ENCODE results near the gene EEF1G. TPM values are rescaled to one million over a fixed set of nuclear protein-coding genes. Genes with fewer than 3 reads are reported as not detected.

Gene EEF1G
- total RNA-seq, 1 donor from 2014 or later, result 2,583 TPM

DNA sequence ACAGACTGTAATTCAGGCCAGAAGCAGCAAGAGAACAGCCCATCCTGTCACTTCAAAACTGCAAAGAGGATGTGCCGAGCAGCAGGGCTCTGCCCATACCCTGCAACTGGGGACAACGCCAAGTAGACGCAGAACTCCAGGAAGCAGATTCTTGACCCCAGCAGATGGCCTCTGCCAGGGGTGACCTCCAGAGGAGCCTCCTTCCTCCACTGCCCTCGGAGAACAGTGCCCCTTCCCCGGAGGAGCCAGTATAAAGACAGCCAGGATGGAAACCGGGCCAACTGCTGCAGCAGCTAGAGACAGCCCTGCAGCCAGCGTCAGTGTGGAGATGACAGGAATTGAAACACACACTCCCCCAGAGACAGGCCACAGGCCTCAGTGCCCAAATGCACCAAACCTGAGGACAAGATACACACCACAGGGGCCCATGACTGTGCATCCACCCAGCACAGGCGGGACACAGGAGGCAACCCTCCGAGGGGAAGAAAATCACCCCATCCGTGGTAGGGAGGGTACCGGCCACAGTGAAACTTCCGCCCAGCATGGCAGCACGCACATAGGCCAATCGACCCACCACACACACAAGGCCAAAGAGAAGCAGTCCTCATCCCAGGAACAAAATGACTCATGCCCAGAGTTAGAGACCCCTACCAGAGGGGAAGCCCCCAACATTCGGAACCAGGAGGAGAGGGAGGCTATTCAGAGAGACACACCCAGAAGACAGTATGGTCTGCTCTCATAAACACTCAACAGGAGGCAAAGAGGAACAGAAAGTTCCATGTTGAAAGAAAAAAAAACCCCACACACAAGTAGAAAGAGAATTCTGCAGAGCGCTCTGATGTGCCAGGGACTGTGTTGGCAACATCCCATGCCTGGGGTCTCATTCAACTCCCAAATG is 32.6 kb downstream of the EEF1G start:
- DNase-seq (ENCODE audit: low read depth), result no peak
- H3K4me3 ChIP-seq (ENCODE audit: low read depth, low read length), result no peak overlapping the region
- H3K36me3 ChIP-seq (ENCODE audit: control insufficient read depth, insufficient read depth, low read length), result peaks cover under 1% of the 10 kb centered on the region
- no peaks in the 10 kb centered on the region for H3K27me3 ChIP-seq (ENCODE audit: control insufficient read depth, insufficient read depth, low read length)
- TF ChIP-seq, protein P1, sequence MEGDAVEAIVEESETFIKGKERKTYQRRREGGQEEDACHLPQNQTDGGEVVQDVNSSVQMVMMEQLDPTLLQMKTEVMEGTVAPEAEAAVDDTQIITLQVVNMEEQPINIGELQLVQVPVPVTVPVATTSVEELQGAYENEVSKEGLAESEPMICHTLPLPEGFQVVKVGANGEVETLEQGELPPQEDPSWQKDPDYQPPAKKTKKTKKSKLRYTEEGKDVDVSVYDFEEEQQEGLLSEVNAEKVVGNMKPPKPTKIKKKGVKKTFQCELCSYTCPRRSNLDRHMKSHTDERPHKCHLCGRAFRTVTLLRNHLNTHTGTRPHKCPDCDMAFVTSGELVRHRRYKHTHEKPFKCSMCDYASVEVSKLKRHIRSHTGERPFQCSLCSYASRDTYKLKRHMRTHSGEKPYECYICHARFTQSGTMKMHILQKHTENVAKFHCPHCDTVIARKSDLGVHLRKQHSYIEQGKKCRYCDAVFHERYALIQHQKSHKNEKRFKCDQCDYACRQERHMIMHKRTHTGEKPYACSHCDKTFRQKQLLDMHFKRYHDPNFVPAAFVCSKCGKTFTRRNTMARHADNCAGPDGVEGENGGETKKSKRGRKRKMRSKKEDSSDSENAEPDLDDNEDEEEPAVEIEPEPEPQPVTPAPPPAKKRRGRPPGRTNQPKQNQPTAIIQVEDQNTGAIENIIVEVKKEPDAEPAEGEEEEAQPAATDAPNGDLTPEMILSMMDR (IDR thresholded peaks at IDR 0.05; ENCODE audit: insufficient read depth, low read length, poor library complexity, severe bottlenecking), result no peak

DNA sequence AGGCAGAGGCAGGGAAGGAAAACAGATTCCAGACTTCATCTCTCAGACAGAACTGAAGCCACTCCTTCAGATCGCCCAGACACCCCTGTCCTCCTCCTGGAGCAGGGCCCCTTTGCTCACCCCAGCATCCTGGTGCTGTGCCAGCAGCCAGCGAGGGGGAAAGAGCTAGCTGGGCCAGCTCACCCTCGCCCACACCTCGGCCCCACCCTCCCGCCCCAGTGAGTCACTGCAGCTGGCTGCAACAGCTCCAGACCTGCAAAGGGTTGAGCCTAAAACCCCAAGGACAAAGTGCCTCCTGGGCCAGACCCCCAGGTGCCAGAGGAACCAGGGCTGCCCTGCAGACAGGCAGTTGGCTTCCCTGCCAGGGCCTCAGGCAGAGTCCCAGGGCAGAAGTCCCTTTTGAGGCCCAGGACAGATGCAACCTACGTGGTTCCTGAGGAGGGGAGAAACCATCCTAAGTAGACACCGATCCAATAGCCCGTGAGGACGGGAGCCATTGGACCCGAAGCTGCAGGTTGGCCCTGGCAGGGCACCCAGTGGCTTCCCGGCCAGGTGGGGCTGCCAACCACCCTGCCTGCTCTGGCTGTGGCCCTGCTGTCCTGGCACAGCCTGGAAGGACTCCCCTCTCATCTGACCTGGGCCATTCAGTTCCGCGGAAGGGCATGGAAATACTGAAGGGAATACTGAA is 34.3 kb downstream of the EEF1G start:
- TF ChIP-seq, protein P1 (IDR thresholded peaks at IDR 0.05; ENCODE audit: insufficient read depth, low read length, poor library complexity, severe bottlenecking), result no peak
- Histone ChIP-seq H3K4me3 (ENCODE audit: low read depth, low read length) (no peak overlapping the region), H3K27me3 (ENCODE audit: control insufficient read depth, insufficient read depth, low read length) (no peaks in the 10 kb centered on the region), H3K36me3 (ENCODE audit: control insufficient read depth, insufficient read depth, low read length) (peaks cover 4% of the 10 kb centered on the region)
- DNase-seq (ENCODE audit: low read depth), result peak; percentile 73

DNA sequence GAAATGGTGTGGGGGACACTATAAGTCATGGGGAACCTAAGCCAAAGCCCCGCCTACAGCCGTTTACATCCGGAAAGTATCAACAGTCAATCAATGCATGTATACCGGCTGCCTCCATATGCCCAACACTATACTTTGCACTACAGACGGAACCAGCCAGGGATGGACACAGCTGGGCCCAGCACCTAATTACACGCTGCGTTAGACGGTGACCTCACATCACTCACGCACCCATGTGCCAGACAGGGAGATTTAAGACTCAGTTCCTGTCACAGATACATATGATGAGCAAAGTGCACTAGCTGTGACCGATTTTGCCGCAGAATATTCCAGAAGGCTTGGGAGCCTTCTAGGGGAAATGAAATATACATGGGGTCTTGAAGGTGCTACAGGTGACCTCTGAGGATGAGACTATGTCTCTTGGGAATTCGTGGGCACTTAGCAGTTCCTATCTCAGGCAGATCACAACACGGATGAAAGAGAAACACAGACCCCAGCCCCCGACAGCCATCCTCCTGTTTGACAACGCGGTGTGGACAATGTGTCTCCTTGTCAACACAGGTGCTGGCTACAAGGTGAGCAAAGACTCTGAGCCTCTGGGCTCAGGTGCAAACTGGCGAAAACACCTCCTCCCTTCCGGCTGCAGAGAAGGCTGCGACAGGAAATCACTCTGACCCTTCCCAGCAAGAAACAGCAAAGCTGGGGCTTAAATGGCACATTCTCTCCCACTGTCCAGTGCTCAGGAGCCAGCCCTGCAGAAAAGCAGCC is 35.0 kb downstream of the EEF1G start:
- no peak for DNase-seq (ENCODE audit: low read depth)
- Histone ChIP-seq H3K4me3 (ENCODE audit: low read depth, low read length) (no peak overlapping the region), H3K36me3 (ENCODE audit: control insufficient read depth, insufficient read depth, low read length) (peaks cover 6% of the 10 kb centered on the region)

DNA sequence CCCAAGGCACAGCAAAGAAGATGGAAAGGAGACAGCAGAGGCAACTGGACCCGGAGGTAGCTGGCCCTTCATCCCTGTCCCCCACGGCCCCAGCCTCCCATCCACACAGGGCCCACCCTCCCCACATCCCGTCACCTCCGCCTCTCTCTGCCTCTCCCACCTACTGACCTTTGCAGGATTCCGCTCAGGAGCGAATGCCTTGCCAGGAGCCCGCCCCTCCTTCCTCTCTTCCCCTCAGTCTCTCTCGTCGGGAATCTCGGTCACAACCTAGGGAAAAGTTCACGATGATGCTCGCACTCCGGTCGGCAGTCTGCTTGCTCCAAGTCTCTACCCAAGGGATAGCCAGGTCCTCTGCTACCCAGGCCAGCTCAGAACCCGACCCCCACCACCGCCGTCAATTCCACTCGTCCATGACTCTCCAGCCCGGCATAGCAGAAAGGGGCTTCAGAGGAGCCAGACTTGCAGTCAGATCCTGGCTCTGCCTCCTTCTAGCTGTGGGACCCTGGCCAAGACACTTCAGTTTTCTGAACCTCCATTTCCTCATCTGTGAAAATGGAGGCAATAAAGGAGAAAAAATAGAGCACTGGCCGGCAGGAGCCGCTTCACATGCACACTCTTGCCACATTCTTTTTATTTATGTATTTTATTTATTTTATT is 37.3 kb downstream of the EEF1G start:
- no peak overlapping the region for H3K4me3 ChIP-seq (ENCODE audit: low read depth, low read length)
- no peak for DNase-seq (ENCODE audit: low read depth)
- H3K36me3 ChIP-seq (ENCODE audit: control insufficient read depth, insufficient read depth, low read length), result peaks cover 11% of the 10 kb centered on the region
- TF ChIP-seq, protein P1 (IDR thresholded peaks at IDR 0.05; ENCODE audit: insufficient read depth, low read length, poor library complexity, severe bottlenecking), result no peak
- H3K27me3 ChIP-seq (ENCODE audit: control insufficient read depth, insufficient read depth, low read length), result no peaks in the 10 kb centered on the region

More for the DNA sequence above, 35.0 kb downstream of the EEF1G start:
- TF ChIP-seq, protein P1 (IDR thresholded peaks at IDR 0.05; ENCODE audit: insufficient read depth, low read length, poor library complexity, severe bottlenecking), result no peak
- H3K27me3 ChIP-seq (ENCODE audit: control insufficient read depth, insufficient read depth, low read length), result no peaks in the 10 kb centered on the region

DNA sequence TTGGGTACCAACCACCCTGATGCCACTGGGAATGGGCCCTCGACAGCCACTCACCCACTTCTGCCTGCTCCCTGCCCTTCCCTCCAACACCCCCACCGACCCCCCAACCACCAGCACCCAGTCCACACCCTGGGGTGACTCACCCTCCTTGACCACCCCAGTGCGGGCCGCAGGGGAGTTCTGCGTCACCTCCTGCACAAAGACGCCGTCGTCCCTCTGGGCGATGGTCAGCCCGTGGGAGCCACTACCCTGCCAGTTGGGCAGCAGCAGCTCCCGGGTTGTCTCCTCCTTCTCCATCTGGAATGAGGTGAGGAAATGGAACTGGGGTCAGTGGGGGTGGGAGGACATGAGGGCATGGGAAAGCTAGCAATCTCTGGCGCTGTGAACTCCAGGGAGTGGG is 37.9 kb downstream of the EEF1G start:
- H3K36me3 ChIP-seq (ENCODE audit: control insufficient read depth, insufficient read depth, low read length), result peaks cover 11% of the 10 kb centered on the region
- TF ChIP-seq, protein P1 (IDR thresholded peaks at IDR 0.05; ENCODE audit: insufficient read depth, low read length, poor library complexity, severe bottlenecking), result no peak

More for the DNA sequence above, 37.9 kb downstream of the EEF1G start:
- H3K4me3 ChIP-seq (ENCODE audit: low read depth, low read length), result no peak overlapping the region
- no peak for DNase-seq (ENCODE audit: low read depth)
- H3K27me3 ChIP-seq (ENCODE audit: control insufficient read depth, insufficient read depth, low read length), result no peaks in the 10 kb centered on the region
